HG03045 (cell line): ENCODE measurements around the gene PPP1R9A.

Source experiments
- ATAC-seq: cut with Tn5 transposase; IDR thresholded peaks from one replicate; pipeline ENCODE4 v1.9.1; 2021; ENCODE audit warnings: mild to moderate bottlenecking, moderate library complexity; ENCODE audit not compliant: unreplicated experiment

The PPP1R9A gene

DNA sequence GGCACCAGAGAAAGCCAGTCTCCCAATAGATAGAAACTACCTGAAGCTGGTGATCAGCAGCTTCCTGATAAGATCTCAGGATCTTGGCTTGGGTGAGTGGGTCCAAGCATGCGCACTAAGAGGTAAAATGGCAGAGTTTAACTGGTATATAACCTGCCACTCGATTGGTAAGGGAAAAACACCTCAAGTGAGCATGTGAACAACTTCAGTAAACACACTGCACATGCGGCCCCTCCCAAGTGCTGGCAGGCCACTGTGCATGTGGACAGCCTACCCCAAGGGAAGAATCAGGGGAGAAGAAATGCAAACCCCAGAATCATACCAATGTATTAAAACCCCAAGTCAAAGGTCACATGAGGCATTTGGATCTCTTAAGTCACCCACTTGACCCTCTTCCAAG lies 434.6 kb downstream of the PPP1R9A start:
- no peak for ATAC-seq

GRCh38 chr7:95342642-95343307 lies 435.4 kb downstream of the PPP1R9A start:
- no peak for ATAC-seq
